ENCODE results near the gene SMIM5. TPM values are rescaled to one million over a fixed set of nuclear protein-coding genes. Genes with fewer than 3 reads are reported as not detected.

The SMIM5 gene
- polyA plus RNA-seq, 2 of the 4 experiments (the other 2 are of a cell fraction), result 0.15 to 0.25 TPM

- no peaks in the 10 kb centered on the region for H3K9me3 ChIP-seq
- ChIA-PET POLR2A (no interaction called here), CTCF (interaction anchor here (1.0 to 51.3 kb wide), 8 partner anchors 3 to 179 kb away, joined by 3 to 2254 read pairs (median 506); partner anchors contain the start of genes GALK1, MYO15B, RECQL5 and SAP30BP)
- no peak for FAIRE-seq
- TF ChIP-seq BHLHE40 (IDR thresholded peaks at IDR 0.05; ENCODE audit: low read depth, low read length) (no peak), CEBPB (IDR thresholded peaks at IDR 0.05) (no peak), HEYL (CRISPR knock-in tag; IDR thresholded peaks at IDR 0.05) (no peak), EHMT2 (IDR thresholded peaks at IDR 0.05; ENCODE audit: low read depth) (no peak), RCOR1 (IDR thresholded peaks at IDR 0.05; ENCODE audit: low read depth, low read length) (no peak), FOXS1 (CRISPR knock-in tag; IDR thresholded peaks at IDR 0.05) (no peak), JUNB (IDR thresholded peaks at IDR 0.05) (no peak), ESRRA (IDR thresholded peaks at IDR 0.05; ENCODE audit: borderline replicate concordance, low read length) (no peak), ZC3H11A (IDR thresholded peaks at IDR 0.05) (no peak), TP53 (CRISPR knock-in tag; IDR thresholded peaks at IDR 0.05) (no peak), ZFP36 (IDR thresholded peaks at IDR 0.05; ENCODE audit: borderline replicate concordance, partially characterized antibody) (no peak)
- TF ChIP-seq, protein P1, sequence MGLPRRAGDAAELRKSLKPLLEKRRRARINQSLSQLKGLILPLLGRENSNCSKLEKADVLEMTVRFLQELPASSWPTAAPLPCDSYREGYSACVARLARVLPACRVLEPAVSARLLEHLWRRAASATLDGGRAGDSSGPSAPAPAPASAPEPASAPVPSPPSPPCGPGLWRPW (IDR thresholded peaks at IDR 0.05), result no peak
- no peak overlapping the region for H3K4me3 ChIP-seq
- no peak for DNase-seq (ENCODE audit: low read depth in 1 of 2, low spot score in 1 of 2)
- ATAC-seq, result no peak
- peaks cover 19% of the 10 kb centered on the region for H3K4me1 ChIP-seq
- H3K27ac ChIP-seq, result no peak overlapping the region
- 80% methylated on average over 16 of the region's 16 CpGs for WGBS (ENCODE audit: missing lambda C conversion rate)
- no peak overlapping the region for H3K4me2 ChIP-seq
Observed at GRCh38 chr17:75635610-75636202, 2.5 kb downstream of the SMIM5 start.

DNA sequence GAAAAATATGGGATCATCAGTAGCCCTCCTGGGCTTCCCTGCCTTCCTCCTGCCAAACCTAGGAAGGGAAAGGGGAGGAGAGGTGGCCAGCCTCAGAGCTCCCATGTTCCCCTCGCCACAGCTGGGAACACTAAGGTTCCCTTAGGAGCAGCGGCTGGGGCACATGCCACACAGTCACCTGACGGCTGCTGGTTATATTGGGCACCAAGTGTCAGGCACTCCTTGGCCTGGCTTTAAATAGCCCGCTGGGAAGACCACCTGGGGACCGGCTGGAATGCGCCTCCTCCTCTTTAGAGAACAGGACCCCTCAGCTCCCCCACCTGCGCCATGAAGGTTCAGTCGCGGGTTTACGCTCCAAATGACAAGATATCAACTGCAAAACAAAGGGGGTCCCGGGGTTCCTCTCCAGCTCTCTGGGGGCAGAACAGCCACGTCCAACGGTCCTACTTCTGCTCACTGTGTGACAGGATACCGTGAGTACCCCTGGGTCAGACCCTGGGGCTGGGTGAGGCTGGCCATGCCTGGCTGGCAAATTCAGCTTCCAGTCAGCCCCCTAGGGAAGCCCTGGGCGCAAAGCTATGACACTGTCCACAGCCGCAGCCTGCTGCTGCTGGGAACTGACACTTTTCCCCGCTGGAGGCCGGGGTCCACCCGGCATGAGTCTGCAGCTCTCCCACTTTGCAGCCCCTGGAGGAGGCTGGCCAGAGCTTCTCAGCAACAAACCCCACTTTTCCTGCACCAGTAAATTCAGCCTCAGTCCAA lies 3.3 kb downstream of the SMIM5 start:
- Histone ChIP-seq H3K27ac (no peak overlapping the region), H3K4me2 (no peak overlapping the region), H3K4me1 (peaks cover 19% of the 10 kb centered on the region), H3K4me3 (no peak overlapping the region), H3K9me3 (no peaks in the 10 kb centered on the region)
- ChIA-PET POLR2A (interaction anchor here (1.0 kb wide), 1 partner anchor 26 kb away, joined by 3 read pairs; no protein-coding TSS in a partner anchor), CTCF (interaction anchor here (0.6 to 51.3 kb wide), 7 partner anchors 3 to 407 kb away, joined by 3 to 2254 read pairs (median 926); partner anchors contain the start of genes GALK1, MYO15B, RECQL5 and SAP30BP)
- DNase-seq (ENCODE audit: low read depth in 1 of 2, low spot score in 1 of 2), result no peak
- ATAC-seq, result no peak
- 93% methylated on average over 19 of the region's 19 CpGs for WGBS (ENCODE audit: missing lambda C conversion rate)
- no peak for FAIRE-seq
- TF ChIP-seq CTCF (IDR thresholded peaks at IDR 0.05), result no peak
- no peak for TF ChIP-seq SMC3 (IDR thresholded peaks at IDR 0.05)
- no peak for TF ChIP-seq GATA3 (IDR thresholded peaks at IDR 0.05; ENCODE audit: borderline replicate concordance)
- no peak for TF ChIP-seq JUN (IDR thresholded peaks at IDR 0.05)
- no peak for TF ChIP-seq CEBPB (IDR thresholded peaks at IDR 0.05)
- no peak for TF ChIP-seq FOSL2 (IDR thresholded peaks at IDR 0.05)
- TF ChIP-seq FOSL2 (CRISPR knock-in tag; IDR thresholded peaks at IDR 0.05), result no peak
- no peak for TF ChIP-seq TFCP2L1 (CRISPR knock-in tag; IDR thresholded peaks at IDR 0.05)
- TF ChIP-seq CHD4 (IDR thresholded peaks at IDR 0.05; ENCODE audit: borderline replicate concordance), result no peak
- TF ChIP-seq CHD2 (IDR thresholded peaks at IDR 0.05; ENCODE audit: low read length, partially characterized antibody), result no peak
- TF ChIP-seq, protein P2, sequence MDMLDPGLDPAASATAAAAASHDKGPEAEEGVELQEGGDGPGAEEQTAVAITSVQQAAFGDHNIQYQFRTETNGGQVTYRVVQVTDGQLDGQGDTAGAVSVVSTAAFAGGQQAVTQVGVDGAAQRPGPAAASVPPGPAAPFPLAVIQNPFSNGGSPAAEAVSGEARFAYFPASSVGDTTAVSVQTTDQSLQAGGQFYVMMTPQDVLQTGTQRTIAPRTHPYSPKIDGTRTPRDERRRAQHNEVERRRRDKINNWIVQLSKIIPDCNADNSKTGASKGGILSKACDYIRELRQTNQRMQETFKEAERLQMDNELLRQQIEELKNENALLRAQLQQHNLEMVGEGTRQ (IDR thresholded peaks at IDR 0.05), result no peak
- TF ChIP-seq RFX5 (IDR thresholded peaks at IDR 0.05), result no peak
- TF ChIP-seq POLR2A (IDR thresholded peaks at IDR 0.05; ENCODE audit: low read length), result no peak
- TF ChIP-seq MAFK (IDR thresholded peaks at IDR 0.05; ENCODE audit: partially characterized antibody), result no peak
- TF ChIP-seq EHMT2 (IDR thresholded peaks at IDR 0.05; ENCODE audit: low read depth), result no peak
- TF ChIP-seq HOXA7 (CRISPR knock-in tag; IDR thresholded peaks at IDR 0.05), result no peak
- TF ChIP-seq, protein P3, sequence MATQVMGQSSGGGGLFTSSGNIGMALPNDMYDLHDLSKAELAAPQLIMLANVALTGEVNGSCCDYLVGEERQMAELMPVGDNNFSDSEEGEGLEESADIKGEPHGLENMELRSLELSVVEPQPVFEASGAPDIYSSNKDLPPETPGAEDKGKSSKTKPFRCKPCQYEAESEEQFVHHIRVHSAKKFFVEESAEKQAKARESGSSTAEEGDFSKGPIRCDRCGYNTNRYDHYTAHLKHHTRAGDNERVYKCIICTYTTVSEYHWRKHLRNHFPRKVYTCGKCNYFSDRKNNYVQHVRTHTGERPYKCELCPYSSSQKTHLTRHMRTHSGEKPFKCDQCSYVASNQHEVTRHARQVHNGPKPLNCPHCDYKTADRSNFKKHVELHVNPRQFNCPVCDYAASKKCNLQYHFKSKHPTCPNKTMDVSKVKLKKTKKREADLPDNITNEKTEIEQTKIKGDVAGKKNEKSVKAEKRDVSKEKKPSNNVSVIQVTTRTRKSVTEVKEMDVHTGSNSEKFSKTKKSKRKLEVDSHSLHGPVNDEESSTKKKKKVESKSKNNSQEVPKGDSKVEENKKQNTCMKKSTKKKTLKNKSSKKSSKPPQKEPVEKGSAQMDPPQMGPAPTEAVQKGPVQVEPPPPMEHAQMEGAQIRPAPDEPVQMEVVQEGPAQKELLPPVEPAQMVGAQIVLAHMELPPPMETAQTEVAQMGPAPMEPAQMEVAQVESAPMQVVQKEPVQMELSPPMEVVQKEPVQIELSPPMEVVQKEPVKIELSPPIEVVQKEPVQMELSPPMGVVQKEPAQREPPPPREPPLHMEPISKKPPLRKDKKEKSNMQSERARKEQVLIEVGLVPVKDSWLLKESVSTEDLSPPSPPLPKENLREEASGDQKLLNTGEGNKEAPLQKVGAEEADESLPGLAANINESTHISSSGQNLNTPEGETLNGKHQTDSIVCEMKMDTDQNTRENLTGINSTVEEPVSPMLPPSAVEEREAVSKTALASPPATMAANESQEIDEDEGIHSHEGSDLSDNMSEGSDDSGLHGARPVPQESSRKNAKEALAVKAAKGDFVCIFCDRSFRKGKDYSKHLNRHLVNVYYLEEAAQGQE (IDR thresholded peaks at IDR 0.05), result no peak
